IMR-90 (cell line): Measurements from ENCODE around the gene GOSR1. TPM values are rescaled to one million over a fixed set of nuclear protein-coding genes. Genes with fewer than 3 reads are reported as not detected.

Source experiments
- ATAC-seq: fragments of 200-7000 bp; cut with Tn5 transposase; 2 replicates; pipeline ENCODE4 v1.9.1; 2020; ENCODE audit warnings: low read depth, mild to moderate bottlenecking, moderate library complexity
- BruUV-seq: library from RNA; stranded (reverse); fragments of 400-500 nt; replicated peaks from 2 replicates; lab custom pipeline; 2021; lab: Mats Ljungman, UMichigan
- CTCF ChIA-PET: fragments of 300-600 bp; formaldehyde crosslinking; extraction: SDS; loops from one replicate; lab custom pipeline; 2021; ENCODE audit warnings: antibody characterized with exemption; lab: Yijun Ruan, JAX
- POLR2A ChIA-PET: fragments of 300-600 bp; sonication (Branson Sonifier 250); formaldehyde crosslinking; loops from one replicate; lab custom pipeline; 2022; ENCODE audit warnings: antibody characterized with exemption; ENCODE audit not compliant: unreplicated experiment; lab: Charles Lee
- DNase-seq: peaks from one replicate; pipeline ENCODE4 v3.0.0; 2013
- H2AFZ ChIP-seq: replicated peaks from 2 replicates; pipeline ENCODE3; 2013; ENCODE audit warnings: low read length, mild to moderate bottlenecking; ENCODE audit not compliant: poor library complexity
- H2AK5ac ChIP-seq: 2 replicates; pipeline ENCODE4 v1.6.1; 2013; ENCODE audit warnings: low read depth, low read length, inconsistent platforms
- H2AK9ac ChIP-seq: replicated peaks from 2 replicates; pipeline ENCODE3; 2013; ENCODE audit warnings: mild to moderate bottlenecking, low read depth, low read length, moderate library complexity; ENCODE audit not compliant: poor library complexity
- H2BK120ac ChIP-seq: 2 replicates; pipeline ENCODE4 v1.6.1; 2013; ENCODE audit warnings: low read depth, low read length, inconsistent platforms
- H2BK15ac ChIP-seq: 3 replicates; pipeline ENCODE4 v1.6.1; 2013; ENCODE audit warnings: low read depth, low read length, inconsistent platforms
- H2BK20ac ChIP-seq: 2 replicates; pipeline ENCODE4 v1.6.1; 2013; ENCODE audit warnings: low read depth, mild to moderate bottlenecking, inconsistent platforms, low read length, moderate library complexity
- H2BK5ac ChIP-seq: 2 replicates; pipeline ENCODE4 v1.6.1; 2013; ENCODE audit warnings: mild to moderate bottlenecking, low read depth, low read length, inconsistent platforms; ENCODE audit not compliant: poor library complexity, severe bottlenecking
- H3K14ac ChIP-seq: replicated peaks from 2 replicates; pipeline ENCODE4 v1.6.1; 2013; ENCODE audit warnings: low read depth, low read length, inconsistent platforms
- H3K18ac ChIP-seq: 2 replicates; pipeline ENCODE4 v1.6.1; 2013; ENCODE audit warnings: low read depth, low read length, control low read depth
- H3K23ac ChIP-seq: 2 replicates; pipeline ENCODE4 v1.6.1; 2013; ENCODE audit warnings: low read depth, low read length, inconsistent platforms
- H3K27ac ChIP-seq: 2 replicates; pipeline ENCODE4 v1.5.1; 2013; ENCODE audit warnings: mild to moderate bottlenecking, control low read depth, low read length; ENCODE audit not compliant: insufficient read depth
- H3K27me3 ChIP-seq: 2 replicates; pipeline ENCODE4 v1.6.1; 2013; ENCODE audit warnings: low read length; ENCODE audit not compliant: control insufficient read depth, insufficient read depth
- H3K36me3 ChIP-seq: 2 replicates; pipeline ENCODE4 v1.6.1; 2013; ENCODE audit warnings: low read length, mixed read lengths; ENCODE audit not compliant: control insufficient read depth, insufficient read depth
- H3K4ac ChIP-seq: 2 replicates; pipeline ENCODE4 v1.6.1; 2013; ENCODE audit warnings: low read depth, low read length, inconsistent platforms
- H3K4me1 ChIP-seq: 2 replicates; pipeline ENCODE4 v1.6.1; 2013; ENCODE audit warnings: low read length, mixed read lengths; ENCODE audit not compliant: control insufficient read depth, insufficient read depth
- H3K4me2 ChIP-seq: 2 replicates; pipeline ENCODE4 v1.6.1; 2013; ENCODE audit warnings: low read depth, mild to moderate bottlenecking, control low read depth, low read length, moderate library complexity
- H3K4me3 ChIP-seq: 2 replicates; pipeline ENCODE4 v1.5.1; 2013; ENCODE audit warnings: low read depth, mild to moderate bottlenecking, control low read depth, low read length, moderate library complexity; ENCODE audit not compliant: insufficient read depth
- H3K56ac ChIP-seq: 2 replicates; pipeline ENCODE4 v1.6.1; 2013; ENCODE audit warnings: low read length, inconsistent platforms; ENCODE audit not compliant: insufficient read depth; ENCODE audit errors: extremely low read depth
- H3K79me1 ChIP-seq, 2 experiments: 2 replicates each; pipeline ENCODE4 v1.6.1; 2013; ENCODE audit warnings: low read length in 2 of 2, inconsistent platforms in 1 of 2, low read depth in 1 of 2
- H3K9ac ChIP-seq: 2 replicates; pipeline ENCODE4 v1.6.1; 2013; ENCODE audit warnings: low read depth, low read length, control low read depth
- H3K9me1 ChIP-seq: 2 replicates; pipeline ENCODE4 v1.6.1; 2013; ENCODE audit warnings: low read length, inconsistent platforms; ENCODE audit not compliant: insufficient read depth
- H3K9me3 ChIP-seq: 2 replicates; pipeline ENCODE4 v1.6.1; 2013; ENCODE audit warnings: low read length; ENCODE audit not compliant: control insufficient read depth, insufficient read depth
- H4K20me1 ChIP-seq: 2 replicates; pipeline ENCODE4 v1.6.1; 2013; ENCODE audit warnings: low read length, inconsistent platforms; ENCODE audit not compliant: insufficient read depth
- H4K5ac ChIP-seq: 2 replicates; pipeline ENCODE4 v1.6.1; 2013; ENCODE audit warnings: mild to moderate bottlenecking, low read depth, low read length, control low read depth
- H4K8ac ChIP-seq, 2 experiments: 2 replicates each; pipeline ENCODE4 v1.6.1; 2013; ENCODE audit warnings: low read depth in 2 of 2, low read length in 2 of 2, control low read depth in 1 of 2, inconsistent platforms in 1 of 2
- H4K91ac ChIP-seq: 2 replicates; pipeline ENCODE4 v1.6.1; 2013; ENCODE audit warnings: low read depth, low read length, inconsistent platforms; ENCODE audit not compliant: insufficient read depth
- BHLHE40 ChIP-seq: fragments of 150-350 bp; IDR thresholded peaks from 2 replicates; pipeline ENCODE4 v1.6.1; 2016; ENCODE audit warnings: mild to moderate bottlenecking, low read depth, low read length
- CEBPB ChIP-seq: IDR thresholded peaks from 2 replicates; pipeline ENCODE4 v1.6.1; 2012; ENCODE audit warnings: low read depth, low read length, improper control_type of control experiment
- CHD1 ChIP-seq: IDR thresholded peaks from 2 replicates; pipeline ENCODE4 v1.6.1; 2012; ENCODE audit warnings: low read depth, low read length, improper control_type of control experiment
- FOS ChIP-seq: fragments of 150-350 bp; IDR thresholded peaks from 2 replicates; pipeline ENCODE4 v1.6.1; 2016; ENCODE audit warnings: low read depth, low read length
- MAFK ChIP-seq: IDR thresholded peaks from 2 replicates; pipeline ENCODE4 v1.6.1; 2012; ENCODE audit warnings: low read depth, low read length, improper control_type of control experiment
- MXI1 ChIP-seq: IDR thresholded peaks from 2 replicates; pipeline ENCODE4 v1.6.1; 2012; ENCODE audit warnings: low read depth, mild to moderate bottlenecking, low read length, moderate library complexity, borderline replicate concordance
- NFE2L2 ChIP-seq: fragments of 150-350 bp; IDR thresholded peaks from 2 replicates; pipeline ENCODE4 v1.6.1; 2016; ENCODE audit warnings: low read depth, mild to moderate bottlenecking, low read length
- POLR2A ChIP-seq: IDR thresholded peaks from 2 replicates; pipeline ENCODE4 v1.6.1; 2012; ENCODE audit warnings: mild to moderate bottlenecking, low read depth, low read length
- RAD21 ChIP-seq: IDR thresholded peaks from 2 replicates; pipeline ENCODE4 v1.6.1; 2012; ENCODE audit warnings: low read length, improper control_type of control experiment
- RCOR1 ChIP-seq: IDR thresholded peaks from 2 replicates; pipeline ENCODE4 v1.6.1; 2012; ENCODE audit warnings: mild to moderate bottlenecking, low read length, improper control_type of control experiment; ENCODE audit not compliant: insufficient replicate concordance
- RFX5 ChIP-seq: IDR thresholded peaks from 2 replicates; pipeline ENCODE4 v1.8.0; 2012; ENCODE audit warnings: low read depth, mild to moderate bottlenecking, low read length, moderate library complexity
- SMC3 ChIP-seq: fragments of 150-350 bp; IDR thresholded peaks from 2 replicates; pipeline ENCODE4 v1.6.1; 2016; ENCODE audit warnings: low read depth, mild to moderate bottlenecking, antibody characterized with exemption, low read length, moderate library complexity
- WGBS, 2 experiments: methylation state at CpG; one replicate each; pipeline versions ENCODE4 v1.1.5 to v1.1.7; 2013; ENCODE audit warnings: missing lambda C conversion rate in 2 of 2; ENCODE audit not compliant: insufficient read length in 1 of 2; ENCODE audit errors: extremely low coverage in 2 of 2; 5-methylcytosine and 5-hydroxymethylcytosine counted together
- dilution Hi-C: fragments of 300-500 bp; cut with HindIII; formaldehyde crosslinking; loops from one replicate; pipeline ENCODE4 v1.14.3; 2018; ENCODE audit warnings: low sequenced_read_pairs; ENCODE audit not compliant: unreplicated experiment
- in situ Hi-C: fragments of 300-500 bp; cut with MboI; formaldehyde crosslinking; loops from 3 replicates; pipeline ENCODE4 v1.14.3; 2019; ENCODE audit warnings: low sequenced_read_pairs, inconsistent platforms, mixed read lengths
- intact Hi-C: fragments of 100-400 bp; cut with micrococcal nuclease; formaldehyde crosslinking; loops from 2 replicates; pipeline ENCODE4 v1.10.0; 2022
- polyA plus RNA-seq, 3 experiments: library from polyadenylated mRNA; depleted of rRNA; stranded (reverse); fragments of >200 nt; gene quantifications; 2 replicates each; pipeline ENCODE4 v1.2.3, GENCODE V29; 2012; ENCODE audit warnings: low replicate concordance in 1 of 3
- total RNA-seq: library from RNA; depleted of rRNA; stranded (reverse); fragments of >200 nt; gene quantifications from 2 replicates; pipeline ENCODE4 v1.2.3, GENCODE V29; 2012

GOSR1 gene
- total and polyA plus RNA-seq, 2 of the 4 experiments (the other 2 are of a cell fraction) = 21.2 to 47.5 TPM

GRCh38 chr17:30524847-30525246 is 47.6 kb downstream of the GOSR1 start:
- Histone ChIP-seq H3K36me3 (peaks cover 13% of the 10 kb centered on the region), H2BK15ac (no peak overlapping the region), H3K27me3 (no peaks in the 10 kb centered on the region), H3K9me1 (peaks cover 4% of the 10 kb centered on the region; the same call in 1 of the 2 replicates), H3K27ac (no peak overlapping the region), H3K9ac (no peak overlapping the region), H4K5ac (no peak overlapping the region), H2BK5ac (no peak overlapping the region), H3K4me3 (no peak overlapping the region), H3K9me3 (no peaks in the 10 kb centered on the region), H3K14ac (no peak overlapping the region), H2AK9ac (no peak overlapping the region), H3K56ac (no peak overlapping the region), H4K91ac (no peak overlapping the region), H2BK20ac (no peak overlapping the region), H3K4me1 (peaks cover 2% of the 10 kb centered on the region), H3K79me1 (peaks cover 12 to 33% of the 10 kb centered on the region in 2 experiments; a peak in 2 of 4 replicates), H3K4ac (no peak overlapping the region), H2AK5ac (no peak overlapping the region), H4K20me1 (peaks cover 9% of the 10 kb centered on the region; the same call in 1 of the 2 replicates), H3K18ac (no peak overlapping the region), H2AFZ (no peak overlapping the region), H2BK120ac (no peak overlapping the region), H3K4me2 (no peak overlapping the region), H4K8ac (no peak overlapping the region), H3K23ac (no peak overlapping the region)
- DNase-seq = peak; percentile 30
- WGBS, 2 experiments = no CpG with 5 or more reads among the region's 3 CpGs
- in situ Hi-C loops = no loop called here
- ATAC-seq = peak; percentile 42; the same call in 1 of the 2 replicates
- dilution Hi-C loops = no loop called here
- BruUV-seq = no TSS peak
- CTCF ChIA-PET = no interaction called here
- intact Hi-C loops = loop anchor here (5.0 kb wide), 1 partner anchor 77 kb away; no protein-coding TSS in a partner anchor
- no peak for TF ChIP-seq MAFK
- TF ChIP-seq RAD21 = no peak
- no peak for TF ChIP-seq RFX5
- TF ChIP-seq SMC3 = no peak
- no peak for TF ChIP-seq CHD1
- TF ChIP-seq BHLHE40 = no peak
- TF ChIP-seq FOS = no peak
- TF ChIP-seq POLR2A = no peak
- no peak for TF ChIP-seq MXI1
- no peak for TF ChIP-seq RCOR1
- TF ChIP-seq NFE2L2 = no peak
- TF ChIP-seq CEBPB = no peak
- POLR2A ChIA-PET = no interaction called here
